Endothelial cell of umbilical vein (primary cell): ENCODE data around the gene GFPT2. TPM values are rescaled to one million over a fixed set of nuclear protein-coding genes. Genes with fewer than 3 reads are reported as not detected.

Experiments used
- BruUV-seq: library from RNA; stranded (reverse); fragments of 400-500 nt; replicated peaks from 2 replicates; lab custom pipeline; 2021; lab: Mats Ljungman, UMichigan
- CTCF ChIA-PET: fragments of 300-600, 350-600 bp; sonication (Branson Sonifier 250); formaldehyde crosslinking; loops from one replicate; lab custom pipeline; 2021; ENCODE audit warnings: antibody characterized with exemption, inconsistent platforms; lab: Charles Lee
- POLR2A ChIA-PET: fragments of 300-600, 350-600 bp; sonication (Branson Sonifier 250); formaldehyde crosslinking; loops from one replicate; lab custom pipeline; 2021; ENCODE audit warnings: antibody characterized with exemption, inconsistent platforms; lab: Charles Lee
- DNase-seq: peaks from one replicate; pipeline ENCODE4 v3.0.0-alpha.2; 2011; ENCODE audit warnings: low read depth, low spot score
- FAIRE-seq: peaks from 2 replicates; lab custom pipeline; 2011; peaks lifted over from hg19 to GRCh38; lab: Jason Lieb, UNC
- H2AFZ ChIP-seq: 2 replicates; pipeline ENCODE4 v1.6.0; 2012; ENCODE audit warnings: low read depth, low read length, control low read depth, inconsistent platforms
- H3K27ac ChIP-seq: 2 replicates; pipeline ENCODE4 v1.5.1; 2011; ENCODE audit warnings: low read depth, mild to moderate bottlenecking, control low read depth, low read length, moderate library complexity; ENCODE audit not compliant: insufficient read depth
- H3K27me3 ChIP-seq, 2 experiments: 2 replicates each; pipeline versions ENCODE4 v1.6.0 to v1.6.1; 2011; ENCODE audit warnings: low read length in 2 of 2, mixed read lengths in 1 of 2; ENCODE audit not compliant: control insufficient read depth in 2 of 2, insufficient read depth in 2 of 2
- H3K36me3 ChIP-seq, 2 experiments: 2 replicates in 1 of 2; 3 replicates in 1 of 2; pipeline ENCODE4 v1.5.1; 2011; ENCODE audit warnings: low read length in 2 of 2, mild to moderate bottlenecking in 1 of 2, moderate library complexity in 1 of 2; ENCODE audit not compliant: control insufficient read depth in 2 of 2, insufficient read depth in 2 of 2; ENCODE audit errors: extremely low read depth in 1 of 2
- H3K4me1 ChIP-seq: 3 replicates; pipeline ENCODE4 v1.5.1; 2011; ENCODE audit warnings: mild to moderate bottlenecking, low read length; ENCODE audit not compliant: control insufficient read depth, insufficient read depth; ENCODE audit errors: extremely low read depth
- H3K4me2 ChIP-seq: 2 replicates; pipeline ENCODE4 v1.6.1; 2011; ENCODE audit warnings: low read length, control low read depth, mixed read lengths; ENCODE audit not compliant: insufficient read depth
- H3K4me3 ChIP-seq, 3 experiments: fragments of 200-600 bp in 1 of 3; sonication (generic), shearing (Covaris generic) in 1 of 3; replicated peaks in 1 of 3; 2 replicates each; pipeline ENCODE4 v1.5.1; 2011 to 2016; ENCODE audit warnings: control low read depth in 3 of 3, low read length in 3 of 3, mild to moderate bottlenecking in 2 of 3, inconsistent platforms in 1 of 3, low read depth in 1 of 3, moderate library complexity in 1 of 3; ENCODE audit not compliant: insufficient read depth in 1 of 3
- H3K79me2 ChIP-seq: 2 replicates; pipeline ENCODE4 v1.6.0; 2012; ENCODE audit warnings: low read length, inconsistent platforms; ENCODE audit not compliant: control insufficient read depth, insufficient read depth
- H3K9ac ChIP-seq: replicated peaks from 2 replicates; pipeline ENCODE3; 2011; ENCODE audit warnings: low read length, control low read depth; ENCODE audit not compliant: insufficient read depth; ENCODE audit errors: extremely low read depth
- H3K9me1 ChIP-seq: replicated peaks from 3 replicates; pipeline ENCODE4 v1.6.0; 2011; ENCODE audit warnings: mild to moderate bottlenecking, low read length; ENCODE audit not compliant: control insufficient read depth, insufficient read depth; ENCODE audit errors: extremely low read depth
- H3K9me3 ChIP-seq: replicated peaks from 2 replicates; pipeline ENCODE4 v1.5.1; 2012; ENCODE audit warnings: low read length, inconsistent platforms; ENCODE audit not compliant: control insufficient read depth, insufficient read depth
- H4K20me1 ChIP-seq: replicated peaks from 2 replicates; pipeline ENCODE3; 2011; ENCODE audit warnings: mild to moderate bottlenecking, low read length; ENCODE audit not compliant: control insufficient read depth, insufficient read depth; ENCODE audit errors: extremely low read depth
- CTCF ChIP-seq, 2 donors: IDR thresholded peaks; 1 replicate in 1 of 2; 2 replicates in 1 of 2; pipeline ENCODE4 v1.5.1; 2011; ENCODE audit warnings: low read length in 2 of 2, mild to moderate bottlenecking in 2 of 2, moderate library complexity in 2 of 2, control low read depth in 1 of 2, inconsistent platforms in 1 of 2, low read depth in 1 of 2; ENCODE audit not compliant: insufficient read depth in 1 of 2; ENCODE audit errors: extremely low read depth in 1 of 2
- EZH2 ChIP-seq: IDR thresholded peaks from 2 replicates; pipeline ENCODE4 v1.6.1; 2012; ENCODE audit warnings: borderline replicate concordance, low read depth, mild to moderate bottlenecking, moderate library complexity, low read length, inconsistent platforms; ENCODE audit not compliant: severe bottlenecking
- FOS ChIP-seq: IDR thresholded peaks from 2 replicates; pipeline ENCODE4 v1.6.1; 2011; ENCODE audit warnings: mild to moderate bottlenecking, low read length, moderate library complexity, borderline replicate concordance; ENCODE audit not compliant: insufficient read depth
- GATA2 ChIP-seq: IDR thresholded peaks from 2 replicates; pipeline ENCODE4 v1.7.0; 2011; ENCODE audit warnings: low read depth, mild to moderate bottlenecking, moderate library complexity, mixed read lengths, low read length; ENCODE audit not compliant: insufficient read length, insufficient read depth
- JUN ChIP-seq: IDR thresholded peaks from 2 replicates; pipeline ENCODE4 v1.6.1; 2011; ENCODE audit warnings: borderline replicate concordance, low read depth; ENCODE audit not compliant: insufficient read length, insufficient read depth
- MAX ChIP-seq: IDR thresholded peaks from 2 replicates; pipeline ENCODE4 v1.6.1; 2011; ENCODE audit not compliant: insufficient read depth, insufficient read length
- MYC ChIP-seq: IDR thresholded peaks from one replicate; pipeline ENCODE4 v1.6.1; 2011; ENCODE audit warnings: mild to moderate bottlenecking, low read depth, low read length
- POLR2A ChIP-seq: IDR thresholded peaks from 2 replicates; pipeline ENCODE4 v1.6.1; 2012; ENCODE audit warnings: low read depth, mild to moderate bottlenecking, control low read depth, low read length
- POLR2AphosphoS5 ChIP-seq: IDR thresholded peaks from 2 replicates; pipeline ENCODE4 v1.6.1; 2012; ENCODE audit warnings: low read depth, mild to moderate bottlenecking, control low read depth, low read length, moderate library complexity; ENCODE audit not compliant: insufficient read depth
- dilution Hi-C: fragments of 300-500 bp; cut with MboI; formaldehyde crosslinking; loops from one replicate; pipeline ENCODE4 v1.15.0; 2019; ENCODE audit warnings: low sequenced_read_pairs; ENCODE audit not compliant: extremely low pct_ligation_motif_present
- intact Hi-C: fragments of 100-400 bp; cut with micrococcal nuclease; formaldehyde crosslinking; loops from one replicate; pipeline ENCODE4 v1.10.0; 2022
- polyA plus RNA-seq, 4 experiments: library from polyadenylated mRNA; depleted of rRNA in 3 of 4; stranded (reverse) in 3 of 4; unstranded in 1 of 4; fragments of >200 nt; gene quantifications; 2 replicates each; pipeline versions ENCODE4 v1.2.1 to v1.2.3, GENCODE V29; 2011 to 2012; ENCODE audit warnings: missing spikeins in 1 of 4
- total RNA-seq: library from RNA; stranded (reverse); gene quantifications from 2 replicates; pipeline ENCODE4 v1.2.3, GENCODE V29; 2021

Gene GFPT2
- total and polyA plus RNA-seq, 2 donors (not counting 3 experiments of a cell fraction or from before 2014, with no cell fraction given): 4.3 to 4.5 TPM

GRCh38 chr5:180353980-180354452, 880 bp upstream of the GFPT2 start:
- intact Hi-C loops: loop anchor here (1.0 to 5.0 kb wide), 4 partner anchors 61 to 293 kb away; partner anchors contain the start of genes CNOT6 and FLT4
- POLR2A ChIA-PET: no interaction called here
- Histone ChIP-seq H2AFZ (peak overlapping the region; percentile 99), H3K9ac (peak overlapping the region; percentile 65), H3K4me2 (peak overlapping the region; percentile 87), H4K20me1 (no peaks in the 10 kb centered on the region), H3K27me3 (peaks cover 7 to 30% of the 10 kb centered on the region in 2 experiments), H3K9me1 (no peaks in the 10 kb centered on the region), H3K79me2 (peaks cover 6% of the 10 kb centered on the region), H3K27ac (no peak overlapping the region), H3K4me1 (peaks cover 8% of the 10 kb centered on the region), H3K36me3 (no peaks in the 10 kb centered on the region), H3K4me3 (peak overlapping the region; percentile 56 to 74 (median 70)), H3K9me3 (no peaks in the 10 kb centered on the region)
- TF ChIP-seq GATA2 (no peak), MYC (no peak), EZH2 (no peak), POLR2AphosphoS5 (no peak), FOS (no peak), MAX (no peak), CTCF (IDR thresholded peaks at IDR 0.05; ENCODE audit: extremely low read depth in 1 of 2, insufficient read depth in 1 of 2, low read depth in 1 of 2, low read length in 2 of 2) (no peak), JUN (no peak), POLR2A (no peak)
- BruUV-seq: no TSS peak
- CTCF ChIA-PET: interaction anchor here (0.7 to 1.7 kb wide), 3 partner anchors 25 to 183 kb away, joined by 3 to 25 read pairs (median 5); partner anchors contain the start of gene RASGEF1C
- FAIRE-seq (no peak), DNase-seq (no peak)
- dilution Hi-C loops: no loop called here
